ENCODE data around the gene FGD4.

Gene FGD4

DNA sequence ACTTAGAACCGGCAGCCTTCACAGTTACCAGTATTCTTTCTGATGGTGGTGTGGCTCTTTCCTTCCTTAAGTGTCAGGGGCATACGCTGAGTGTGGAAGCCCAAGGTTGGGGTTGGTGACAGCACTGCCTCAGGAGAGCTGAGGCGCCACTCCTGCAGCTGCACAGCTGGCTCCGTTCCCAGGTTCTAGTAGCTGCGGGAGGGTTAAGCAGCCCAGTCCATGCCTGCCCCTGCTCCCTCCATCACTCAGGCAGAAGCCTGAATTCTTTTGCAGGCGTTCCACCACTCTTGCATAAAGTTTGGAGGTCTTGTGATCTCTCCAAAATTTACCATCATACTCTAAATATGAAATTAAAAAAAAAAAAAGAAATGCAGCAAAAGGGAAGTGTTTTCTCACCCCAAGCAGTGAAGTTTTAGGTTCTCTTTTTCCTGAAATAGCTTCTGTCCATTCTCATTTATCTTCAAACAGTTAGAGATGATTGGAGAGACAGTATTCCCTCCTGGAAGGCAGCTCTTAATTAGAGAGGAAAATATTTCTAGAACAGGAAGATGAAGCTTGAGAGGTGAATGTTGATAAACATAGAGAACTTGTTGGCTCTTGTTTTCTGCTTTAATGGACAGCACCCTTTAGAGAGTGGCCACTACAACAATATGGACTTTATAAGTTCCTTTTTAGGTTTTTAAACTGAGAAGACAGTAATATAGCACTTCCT lies 136.1 kb downstream of the FGD4 start:
- DNase-seq (ENCODE audit: extremely low read depth, low read depth) = no peak
- TF ChIP-seq, protein P1, sequence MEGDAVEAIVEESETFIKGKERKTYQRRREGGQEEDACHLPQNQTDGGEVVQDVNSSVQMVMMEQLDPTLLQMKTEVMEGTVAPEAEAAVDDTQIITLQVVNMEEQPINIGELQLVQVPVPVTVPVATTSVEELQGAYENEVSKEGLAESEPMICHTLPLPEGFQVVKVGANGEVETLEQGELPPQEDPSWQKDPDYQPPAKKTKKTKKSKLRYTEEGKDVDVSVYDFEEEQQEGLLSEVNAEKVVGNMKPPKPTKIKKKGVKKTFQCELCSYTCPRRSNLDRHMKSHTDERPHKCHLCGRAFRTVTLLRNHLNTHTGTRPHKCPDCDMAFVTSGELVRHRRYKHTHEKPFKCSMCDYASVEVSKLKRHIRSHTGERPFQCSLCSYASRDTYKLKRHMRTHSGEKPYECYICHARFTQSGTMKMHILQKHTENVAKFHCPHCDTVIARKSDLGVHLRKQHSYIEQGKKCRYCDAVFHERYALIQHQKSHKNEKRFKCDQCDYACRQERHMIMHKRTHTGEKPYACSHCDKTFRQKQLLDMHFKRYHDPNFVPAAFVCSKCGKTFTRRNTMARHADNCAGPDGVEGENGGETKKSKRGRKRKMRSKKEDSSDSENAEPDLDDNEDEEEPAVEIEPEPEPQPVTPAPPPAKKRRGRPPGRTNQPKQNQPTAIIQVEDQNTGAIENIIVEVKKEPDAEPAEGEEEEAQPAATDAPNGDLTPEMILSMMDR (IDR thresholded peaks at IDR 0.05; ENCODE audit: low read depth, low read length) = no peak

DNA sequence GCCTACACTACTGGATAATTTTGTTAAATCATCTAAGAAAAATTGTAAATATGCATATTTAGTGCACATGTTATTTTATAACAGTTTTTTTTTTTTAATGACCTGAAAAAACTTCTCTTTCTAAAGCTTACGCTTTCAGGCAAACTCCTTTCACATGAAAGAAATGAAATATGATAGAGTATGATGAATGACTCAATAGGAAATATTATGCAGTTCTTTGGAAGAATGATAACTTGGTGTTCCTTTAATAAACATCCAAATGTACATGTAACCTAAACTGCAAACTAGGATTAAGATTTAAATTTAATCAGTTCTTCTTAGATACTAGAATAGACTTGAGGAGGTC lies 136.6 kb downstream of the FGD4 start:
- TF ChIP-seq, protein P1 (IDR thresholded peaks at IDR 0.05; ENCODE audit: low read depth, low read length) = no peak
- no peak for DNase-seq (ENCODE audit: extremely low read depth, low read depth)

DNA sequence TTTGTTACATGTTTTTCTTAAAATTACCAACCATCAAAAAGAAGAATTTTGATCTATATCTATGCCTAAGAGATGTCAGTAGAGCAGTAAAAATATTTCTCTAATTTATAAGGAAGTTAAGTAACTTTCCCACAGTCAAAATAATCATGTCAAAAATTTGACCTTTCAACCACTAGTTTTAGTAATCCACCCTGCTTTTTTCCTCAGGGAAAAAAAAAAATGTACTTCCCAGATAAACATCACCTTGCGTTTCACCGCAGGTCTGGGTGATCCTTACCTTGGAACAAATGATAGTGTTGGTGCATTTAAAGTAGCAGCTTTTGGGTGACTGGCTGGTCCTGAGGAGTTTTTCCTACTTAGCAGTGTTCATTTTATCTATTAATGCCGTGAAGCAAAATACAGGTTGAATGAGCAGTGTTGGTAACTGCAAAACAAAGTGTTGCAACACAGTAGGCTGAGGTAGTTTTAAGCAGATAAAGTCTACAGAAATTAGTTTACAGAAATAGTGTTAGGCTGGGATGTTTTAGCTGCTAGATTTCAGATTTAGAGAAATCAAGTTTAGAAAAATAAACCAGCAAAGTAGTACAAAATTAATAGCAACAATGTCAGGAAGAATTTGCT lies 142.5 kb downstream of the FGD4 start:
- TF ChIP-seq, protein P1 (IDR thresholded peaks at IDR 0.05; ENCODE audit: low read depth, low read length) = no peak
- no peak for DNase-seq (ENCODE audit: extremely low read depth, low read depth)

DNA sequence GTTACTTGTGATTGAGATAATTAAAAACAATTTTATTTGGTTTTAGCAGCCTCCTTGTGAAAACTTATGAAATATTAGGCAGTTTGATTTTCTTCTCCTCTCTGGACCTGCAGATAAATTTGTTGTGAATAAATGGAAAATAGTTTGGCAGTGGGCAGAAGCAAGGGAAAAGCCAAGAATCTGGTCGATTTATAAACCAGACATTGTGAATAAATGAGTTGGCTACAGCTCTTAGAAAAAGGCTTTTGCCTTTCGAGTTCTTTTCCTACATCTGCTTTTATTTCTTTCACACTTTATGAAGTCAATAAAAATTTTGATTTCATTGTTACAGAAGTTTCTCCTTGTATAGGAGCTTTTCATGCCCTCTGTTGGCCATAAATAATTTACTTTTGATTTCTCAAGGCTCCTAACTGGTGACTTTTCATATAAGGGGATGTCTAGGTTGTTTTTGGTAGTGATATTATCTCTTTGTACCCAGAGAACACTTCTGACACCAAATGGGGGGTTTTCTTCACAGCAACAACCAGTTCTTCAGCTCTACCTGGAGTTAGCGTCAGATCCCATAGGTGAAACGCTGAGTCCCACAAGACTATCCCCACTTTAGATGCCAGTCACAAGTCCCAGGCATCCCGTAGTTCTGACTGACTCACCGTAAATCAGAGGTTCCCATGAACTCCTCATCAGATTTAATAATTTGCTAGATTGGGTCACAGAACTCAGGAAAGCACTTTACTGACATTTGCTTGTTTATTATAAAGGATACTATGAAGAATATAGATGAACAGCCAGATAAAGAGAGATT lies 143.3 kb downstream of the FGD4 start:
- DNase-seq (ENCODE audit: extremely low read depth, low read depth) = no peak
- TF ChIP-seq, protein P1 (IDR thresholded peaks at IDR 0.05; ENCODE audit: low read depth, low read length) = no peak

DNA sequence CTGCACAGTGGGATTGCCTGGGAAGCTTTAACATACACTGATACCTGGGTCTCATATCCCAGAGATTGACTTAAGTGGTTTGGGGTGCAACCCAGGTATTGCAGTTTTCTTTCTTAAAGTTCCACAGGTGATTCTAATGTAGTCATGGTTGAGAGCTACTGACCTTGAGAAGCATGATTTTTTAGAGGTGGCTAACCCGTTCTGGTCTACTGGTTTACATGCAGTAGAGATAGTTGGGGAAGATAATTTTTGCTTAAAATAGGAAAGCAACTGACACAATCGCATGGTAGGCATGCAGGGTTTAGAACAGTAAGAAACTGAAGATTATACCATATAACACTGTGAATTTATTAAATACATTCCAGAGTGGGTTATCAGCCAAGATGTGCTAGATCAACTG lies 145.5 kb downstream of the FGD4 start:
- DNase-seq (ENCODE audit: extremely low read depth, low read depth) = no peak
- TF ChIP-seq, protein P1 (IDR thresholded peaks at IDR 0.05; ENCODE audit: low read depth, low read length) = no peak

DNA sequence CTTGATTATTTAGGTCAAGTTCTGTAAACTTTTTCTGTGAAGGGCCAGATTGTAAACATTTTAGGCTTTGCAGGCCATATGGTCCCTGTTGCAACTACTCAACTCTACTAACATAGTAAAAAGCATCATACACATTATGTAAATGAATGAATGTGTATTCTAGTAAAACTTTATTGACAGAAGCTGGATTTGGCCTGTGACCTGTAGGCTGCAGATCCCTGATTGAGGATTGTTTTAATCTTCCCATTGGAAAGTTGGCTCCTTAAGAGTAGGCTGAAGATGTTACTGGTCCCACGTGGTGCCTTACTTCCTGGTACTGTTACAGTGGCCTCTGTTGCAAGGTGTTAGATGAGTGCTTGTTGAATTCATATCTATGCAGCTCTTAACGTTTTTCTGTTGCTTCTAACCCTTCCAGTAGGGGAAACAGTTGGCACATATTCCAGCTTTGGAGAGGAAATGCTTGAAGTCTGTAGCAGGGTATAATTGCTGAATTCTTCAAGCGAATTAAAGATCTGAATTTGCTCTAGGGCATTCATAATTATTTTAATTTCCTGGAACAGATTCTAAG lies 146.1 kb downstream of the FGD4 start:
- DNase-seq (ENCODE audit: extremely low read depth, low read depth) = no peak
- TF ChIP-seq, protein P1 (IDR thresholded peaks at IDR 0.05; ENCODE audit: low read depth, low read length) = no peak

DNA sequence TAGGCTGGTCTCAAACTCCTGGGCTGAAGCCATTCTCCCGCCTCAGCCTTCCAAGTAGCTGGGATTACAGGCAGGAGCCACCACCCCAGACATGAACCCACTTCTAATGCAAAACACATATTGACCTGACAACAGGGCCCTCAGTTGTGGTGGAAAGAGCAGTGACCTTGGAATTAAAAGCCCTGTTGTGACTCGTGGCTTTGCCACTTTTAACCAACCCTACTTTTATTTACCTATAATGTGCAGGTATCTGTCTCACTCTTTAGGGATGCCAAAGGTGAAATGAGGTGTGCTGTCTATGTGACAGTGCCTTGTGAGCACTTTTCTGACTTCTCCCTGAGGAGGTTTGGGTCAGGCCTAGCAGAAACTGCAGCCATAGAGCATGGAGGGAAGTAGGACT lies 146.9 kb downstream of the FGD4 start:
- no peak for DNase-seq (ENCODE audit: extremely low read depth, low read depth)

More for the DNA sequence above, 146.9 kb downstream of the FGD4 start:
- TF ChIP-seq, protein P1 (IDR thresholded peaks at IDR 0.05; ENCODE audit: low read depth, low read length) = no peak
